ENCODE results near the gene ECHS1.

GRCh38 chr10:133388973-133389818, 16.0 kb upstream of the ECHS1 start:
- TF ChIP-seq CTCF (IDR thresholded peaks at IDR 0.05; ENCODE audit: extremely low read depth in 1 of 2, insufficient read depth in 1 of 2, low read depth in 1 of 2, low read length in 2 of 2): no peak
- no peak for TF ChIP-seq MYC (IDR thresholded peaks at IDR 0.05; ENCODE audit: low read depth, low read length)
- TF ChIP-seq POLR2A (IDR thresholded peaks at IDR 0.05; ENCODE audit: low read depth, low read length): no peak
- TF ChIP-seq POLR2AphosphoS5 (IDR thresholded peaks at IDR 0.05; ENCODE audit: insufficient read depth, low read depth, low read length): no peak
- TF ChIP-seq JUN (IDR thresholded peaks at IDR 0.05; ENCODE audit: borderline replicate concordance, insufficient read depth, insufficient read length, low read depth): no peak
- no peak for TF ChIP-seq EZH2 (IDR thresholded peaks at IDR 0.05; ENCODE audit: borderline replicate concordance, low read depth, low read length, severe bottlenecking)
- TF ChIP-seq MAX (IDR thresholded peaks at IDR 0.05; ENCODE audit: insufficient read depth, insufficient read length): no peak

All from endothelial cell of umbilical vein (primary cell).